ENCODE results near the gene KAT6B.

KAT6B gene

DNA sequence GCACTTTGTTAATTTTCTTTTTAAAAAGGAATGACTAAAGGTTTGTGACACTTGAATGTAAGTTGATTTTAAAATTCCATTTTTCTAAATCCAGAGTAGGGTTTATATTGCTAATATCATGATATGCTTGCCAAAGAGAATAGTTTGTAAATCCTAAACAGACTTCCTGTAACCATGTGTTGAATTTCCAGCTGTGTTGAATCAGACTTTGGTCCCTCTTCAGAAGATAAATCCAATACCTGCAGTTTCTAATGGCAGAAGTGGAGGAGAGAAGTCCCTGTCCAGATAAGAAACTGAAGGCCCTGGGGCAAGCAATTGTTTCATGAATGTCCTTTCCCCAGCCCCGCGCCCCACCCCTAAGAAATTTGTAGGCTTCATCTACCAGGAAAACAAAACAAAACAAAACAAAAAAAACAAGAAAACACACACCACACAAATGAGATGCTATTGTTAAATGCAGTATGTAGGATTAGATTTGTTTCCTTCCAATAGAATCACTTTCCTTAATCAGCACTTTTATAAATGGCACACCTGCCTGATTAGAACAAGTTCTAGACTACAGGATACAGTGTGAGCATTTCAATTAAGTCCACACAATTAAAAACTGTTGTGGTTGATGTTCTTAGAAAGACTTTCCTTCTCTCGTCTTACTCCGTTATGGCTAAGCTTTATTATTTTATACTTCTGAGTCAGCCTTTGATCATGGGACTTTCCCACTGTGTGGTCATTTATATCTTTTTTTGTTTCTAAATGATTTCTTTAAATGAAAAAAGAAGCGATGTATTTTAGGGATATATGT lies 122.8 kb downstream of the KAT6B start:
- H3K4me3 ChIP-seq (ENCODE audit: low read depth, low read length): no peak overlapping the region
- TF ChIP-seq, protein P1, sequence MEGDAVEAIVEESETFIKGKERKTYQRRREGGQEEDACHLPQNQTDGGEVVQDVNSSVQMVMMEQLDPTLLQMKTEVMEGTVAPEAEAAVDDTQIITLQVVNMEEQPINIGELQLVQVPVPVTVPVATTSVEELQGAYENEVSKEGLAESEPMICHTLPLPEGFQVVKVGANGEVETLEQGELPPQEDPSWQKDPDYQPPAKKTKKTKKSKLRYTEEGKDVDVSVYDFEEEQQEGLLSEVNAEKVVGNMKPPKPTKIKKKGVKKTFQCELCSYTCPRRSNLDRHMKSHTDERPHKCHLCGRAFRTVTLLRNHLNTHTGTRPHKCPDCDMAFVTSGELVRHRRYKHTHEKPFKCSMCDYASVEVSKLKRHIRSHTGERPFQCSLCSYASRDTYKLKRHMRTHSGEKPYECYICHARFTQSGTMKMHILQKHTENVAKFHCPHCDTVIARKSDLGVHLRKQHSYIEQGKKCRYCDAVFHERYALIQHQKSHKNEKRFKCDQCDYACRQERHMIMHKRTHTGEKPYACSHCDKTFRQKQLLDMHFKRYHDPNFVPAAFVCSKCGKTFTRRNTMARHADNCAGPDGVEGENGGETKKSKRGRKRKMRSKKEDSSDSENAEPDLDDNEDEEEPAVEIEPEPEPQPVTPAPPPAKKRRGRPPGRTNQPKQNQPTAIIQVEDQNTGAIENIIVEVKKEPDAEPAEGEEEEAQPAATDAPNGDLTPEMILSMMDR (conservative IDR thresholded peaks at IDR 0.05; ENCODE audit: low read depth, low read length): no peak
- no peak for DNase-seq (ENCODE audit: low read depth)

DNA sequence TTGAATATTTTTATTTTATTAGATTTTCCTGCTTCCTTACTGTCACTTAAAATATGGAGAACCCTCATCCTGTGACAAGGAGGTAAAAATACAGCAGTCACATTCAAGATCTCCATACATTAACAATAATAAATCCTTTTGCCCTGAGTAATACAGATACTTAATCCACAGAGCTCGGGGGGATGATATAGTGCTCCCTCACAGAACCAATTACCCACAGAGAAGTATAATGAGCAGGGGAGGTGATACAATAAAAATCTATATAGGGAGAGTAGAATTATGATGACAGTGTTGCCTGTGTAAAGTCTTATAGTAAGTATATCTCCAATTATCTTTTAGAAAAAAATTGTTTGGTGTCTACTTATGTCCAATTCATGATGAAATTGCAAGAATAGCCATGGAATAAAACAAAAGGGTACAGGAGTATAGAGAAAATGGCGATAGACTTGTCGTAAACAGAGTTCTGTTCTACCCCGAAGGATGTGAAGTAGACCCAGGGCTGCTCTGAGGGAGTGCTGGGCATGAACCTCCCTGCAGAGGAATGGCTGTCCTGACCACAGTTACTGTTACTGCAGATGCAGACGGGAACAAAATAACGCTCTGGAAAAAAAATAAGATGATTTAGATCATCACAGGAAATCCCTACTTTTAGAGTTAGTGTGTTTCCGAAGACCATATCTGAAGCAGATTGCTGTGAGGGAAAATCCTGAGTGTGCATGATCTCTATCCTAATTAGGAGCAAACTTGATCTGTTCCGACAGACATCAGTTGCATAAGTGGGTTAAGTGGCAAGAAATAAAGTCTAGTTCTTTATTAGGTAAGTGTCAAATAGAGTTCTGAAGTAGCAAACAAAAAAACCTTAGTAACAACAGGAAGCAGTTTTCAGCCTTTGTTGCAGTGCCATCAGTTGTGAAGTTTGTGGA lies 123.7 kb downstream of the KAT6B start:
- H3K4me3 ChIP-seq (ENCODE audit: low read depth, low read length): no peak overlapping the region
- no peak for DNase-seq (ENCODE audit: low read depth)
- TF ChIP-seq, protein P1 (conservative IDR thresholded peaks at IDR 0.05; ENCODE audit: low read depth, low read length): no peak

DNA sequence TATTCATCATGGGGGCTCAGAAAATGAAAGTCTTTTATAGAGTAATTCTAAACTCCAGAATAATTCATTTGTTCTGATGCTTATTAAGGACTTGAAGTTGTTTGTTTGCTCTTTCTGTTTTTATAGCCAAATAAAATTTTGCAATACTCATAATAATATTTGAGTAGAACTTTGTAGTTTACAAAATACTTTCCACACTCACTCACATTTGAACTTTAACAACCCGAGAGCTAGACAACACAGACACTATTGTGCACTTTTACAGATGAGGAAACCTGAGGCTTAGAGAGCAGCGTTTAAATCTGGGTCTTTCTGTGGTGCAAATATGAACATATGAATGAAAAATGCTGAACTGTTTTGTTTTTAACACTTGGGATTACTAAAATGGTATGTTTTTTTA lies 126.8 kb downstream of the KAT6B start:
- no peak for DNase-seq (ENCODE audit: low read depth)
- no peak overlapping the region for H3K4me3 ChIP-seq (ENCODE audit: low read depth, low read length)
- TF ChIP-seq, protein P1 (conservative IDR thresholded peaks at IDR 0.05; ENCODE audit: low read depth, low read length): no peak

DNA sequence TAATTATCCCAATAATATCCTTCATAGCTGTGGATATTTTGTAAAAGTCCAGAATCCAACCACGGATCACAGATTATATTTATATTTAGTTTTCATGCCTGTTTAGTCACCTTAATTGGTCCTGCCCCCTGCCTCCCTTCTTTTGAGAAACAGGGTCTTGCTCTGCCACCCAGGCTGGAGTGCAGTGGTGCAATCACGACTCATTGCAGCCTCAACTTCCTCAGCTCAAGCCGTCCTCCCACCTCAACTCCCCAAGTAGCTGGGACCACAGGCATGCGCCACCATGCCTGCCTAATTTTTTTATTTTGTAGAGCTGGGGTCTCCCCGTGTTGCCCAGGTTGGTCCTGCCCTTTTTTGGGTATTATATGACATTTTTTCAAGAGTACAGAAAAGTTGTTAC lies 129.4 kb downstream of the KAT6B start:
- no peak overlapping the region for H3K4me3 ChIP-seq (ENCODE audit: low read depth, low read length)
- TF ChIP-seq, protein P1 (conservative IDR thresholded peaks at IDR 0.05; ENCODE audit: low read depth, low read length): no peak
- DNase-seq (ENCODE audit: low read depth): no peak

DNA sequence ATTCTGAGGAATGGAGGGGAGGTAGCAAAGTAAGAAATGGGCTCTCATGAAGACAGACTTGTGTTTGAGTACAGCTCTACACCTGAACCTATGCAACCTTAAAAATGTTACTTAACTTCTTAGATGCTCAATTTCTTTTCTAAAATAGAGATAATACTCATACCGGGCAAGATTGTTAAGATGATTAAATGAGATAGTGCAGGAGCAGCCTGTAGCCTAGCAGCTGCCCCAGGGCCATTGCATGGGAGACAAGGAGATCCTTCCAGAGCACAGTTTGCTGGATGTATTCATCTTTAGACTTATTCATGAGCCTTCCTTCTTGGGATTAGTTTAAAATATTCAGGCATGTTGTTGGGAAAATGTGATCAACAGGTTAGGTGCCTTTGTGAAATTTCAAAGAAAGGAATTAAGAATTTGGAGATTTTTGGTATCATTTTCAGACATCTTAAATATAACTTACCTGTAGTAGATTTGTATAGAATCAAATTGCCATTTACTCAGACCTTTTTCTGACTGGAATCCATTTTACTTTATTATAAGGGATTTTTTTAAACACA lies 130.2 kb downstream of the KAT6B start:
- TF ChIP-seq, protein P1 (conservative IDR thresholded peaks at IDR 0.05; ENCODE audit: low read depth, low read length): no peak
- DNase-seq (ENCODE audit: low read depth): no peak
- H3K4me3 ChIP-seq (ENCODE audit: low read depth, low read length): no peak overlapping the region

DNA sequence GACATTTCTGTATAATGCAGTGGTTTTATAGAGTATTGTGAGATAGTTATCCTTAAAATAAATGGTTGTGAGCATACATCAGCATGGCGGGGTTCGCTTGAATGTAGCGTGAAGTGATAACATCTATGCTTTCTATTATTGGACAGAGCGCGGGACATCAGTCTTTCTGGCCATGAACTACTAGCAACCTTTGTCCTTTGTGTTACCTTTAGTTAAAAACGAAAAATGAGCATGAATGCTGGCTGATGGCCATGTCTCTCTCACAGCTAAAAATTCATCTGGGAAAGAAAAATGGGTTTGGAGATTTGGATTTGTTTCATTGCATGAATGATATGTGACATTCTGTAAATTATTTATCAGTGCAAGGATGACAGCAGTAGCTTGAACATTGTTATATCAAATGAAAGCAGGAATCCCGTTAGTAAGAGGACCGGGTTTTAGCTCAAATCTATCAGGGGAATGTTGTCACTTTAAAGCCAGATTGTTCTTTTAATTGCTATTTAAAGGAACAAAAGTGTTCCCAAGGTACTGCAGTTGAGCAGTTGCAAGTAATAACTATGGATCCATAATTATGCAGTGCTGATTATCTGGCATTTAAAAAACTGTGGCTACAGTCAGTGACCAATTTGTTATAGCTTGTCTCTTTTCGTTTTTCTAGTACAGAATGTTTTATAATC lies 131.0 kb downstream of the KAT6B start:
- TF ChIP-seq, protein P1 (conservative IDR thresholded peaks at IDR 0.05; ENCODE audit: low read depth, low read length): no peak
- no peak overlapping the region for H3K4me3 ChIP-seq (ENCODE audit: low read depth, low read length)
- no peak for DNase-seq (ENCODE audit: low read depth)

Data from choroid plexus epithelial cell (primary cell).